ENCODE results near the gene SH3BP5L.
A peak's percentile ranks its signal among the peaks of the same experiment; 100 is the strongest.

The SH3BP5L gene

GRCh38 chr1:248825909-248826760 lies at the start of gene SH3BP5L:
TSS of gene SH3BP5L (minus strand) at chr1:248825915. CDS start at chr1:248824935, 980 bp downstream.
- Histone ChIP-seq H3K9ac (peak within 1 kb of the TSS; percentile 89 to 99 (median 95)), H3K4me1 (peaks cover 50 to 69% (median 53%) of the 10 kb centered on the region in 10 experiments), H3K36me3 (peaks cover 25 to 38% (median 36%) of the 10 kb centered on the region in 11 experiments), H3K27ac (peak within 1 kb of the TSS; percentile 93 to 100 (median 98)), H3K4me2 (peak within 1 kb of the TSS; percentile 96 to 100 (median 99)), H4K20me1 (peaks cover 0 to 42% (median 27%) of the 10 kb centered on the region in 11 experiments; a peak in 15 of 22 replicates), H3K9me3 (replicated peaks in 1 of 11) (peaks cover 0 to 6% (median 0%) of the 10 kb centered on the region in 11 experiments; a peak in 2 of 22 replicates), H3K4me3 (peak within 1 kb of the TSS; percentile 72 to 93 (median 89)), H3K27me3 (no peaks in the 10 kb centered on the region)
- no peak for TF ChIP-seq Cebpa-rat (IDR thresholded peaks at IDR 0.05)

- Histone ChIP-seq H4K20me1 (no peaks in the 10 kb centered on the region; a peak in 1 of 22 replicates), H3K27ac (peak overlapping the region in 9 of 11 experiments; percentile 67 to 84 (median 76); a peak in 16 of 22 replicates), H3K4me3 (peak overlapping the region; percentile 67 to 91 (median 74)), H3K9me3 (replicated peaks in 1 of 11) (no peaks in the 10 kb centered on the region), H3K36me3 (no peaks in the 10 kb centered on the region), H3K27me3 (no peaks in the 10 kb centered on the region), H3K4me1 (peaks cover 0 to 14% (median 9%) of the 10 kb centered on the region in 10 experiments; a peak in 16 of 20 replicates), H3K4me2 (peak overlapping the region; percentile 71 to 94 (median 83); a peak in 21 of 22 replicates), H3K9ac (peak overlapping the region; percentile 72 to 86 (median 81); a peak in 19 of 22 replicates)
- TF ChIP-seq Cebpa-rat (IDR thresholded peaks at IDR 0.05) = no peak
Observed at GRCh38 chr1:248873993-248874533, 48.3 kb upstream of the SH3BP5L start.

GRCh38 chr1:248873409-248873992 lies 47.8 kb upstream of the SH3BP5L start:
- H3K27ac ChIP-seq = peak overlapping the region; percentile 61 to 84 (median 74); a peak in 21 of 22 replicates
- peaks cover 0 to 14% (median 9%) of the 10 kb centered on the region in 10 experiments; a peak in 16 of 20 replicates for H3K4me1 ChIP-seq
- TF ChIP-seq Cebpa-rat (IDR thresholded peaks at IDR 0.05) = no peak
- H3K9me3 ChIP-seq (replicated peaks in 1 of 11) = no peaks in the 10 kb centered on the region
- peak overlapping the region; percentile 71 to 94 (median 83) for H3K4me2 ChIP-seq
- H3K4me3 ChIP-seq = peak overlapping the region; percentile 67 to 91 (median 74)
- no peaks in the 10 kb centered on the region for H3K36me3 ChIP-seq
- H4K20me1 ChIP-seq = no peaks in the 10 kb centered on the region; a peak in 1 of 22 replicates
- no peaks in the 10 kb centered on the region for H3K27me3 ChIP-seq
- peak overlapping the region; percentile 72 to 86 (median 81) for H3K9ac ChIP-seq

GRCh38 chr1:248872752-248873408 lies 47.2 kb upstream of the SH3BP5L start:
- Histone ChIP-seq H3K27ac (peak overlapping the region; percentile 61 to 84 (median 74); a peak in 21 of 22 replicates), H4K20me1 (no peaks in the 10 kb centered on the region; a peak in 1 of 22 replicates), H3K9ac (peak overlapping the region; percentile 72 to 86 (median 81)), H3K4me2 (peak overlapping the region; percentile 71 to 94 (median 83)), H3K36me3 (no peaks in the 10 kb centered on the region), H3K9me3 (replicated peaks in 1 of 11) (no peaks in the 10 kb centered on the region; a peak in 1 of 22 replicates), H3K4me3 (peak overlapping the region; percentile 67 to 91 (median 74)), H3K4me1 (peaks cover 0 to 14% (median 9%) of the 10 kb centered on the region in 10 experiments; a peak in 16 of 20 replicates), H3K27me3 (no peaks in the 10 kb centered on the region)
- no peak for TF ChIP-seq Cebpa-rat (IDR thresholded peaks at IDR 0.05)

- peak overlapping the region; percentile 71 to 94 (median 83); a peak in 21 of 22 replicates for H3K4me2 ChIP-seq
- H3K4me3 ChIP-seq = peak overlapping the region in 9 of 10 experiments; percentile 67 to 91 (median 74); a peak in 13 of 20 replicates
- no peaks in the 10 kb centered on the region; a peak in 1 of 22 replicates for H4K20me1 ChIP-seq
- no peaks in the 10 kb centered on the region; a peak in 1 of 22 replicates for H3K9me3 ChIP-seq (replicated peaks in 1 of 11)
- no peaks in the 10 kb centered on the region for H3K36me3 ChIP-seq
- no peaks in the 10 kb centered on the region for H3K27me3 ChIP-seq
- H3K27ac ChIP-seq = peak overlapping the region in 1 of 11 experiments; percentile 76; a peak in 1 of 22 replicates
- H3K9ac ChIP-seq = peak overlapping the region in 4 of 11 experiments; percentile 78 to 84 (median 81); a peak in 5 of 22 replicates
- TF ChIP-seq Cebpa-rat (IDR thresholded peaks at IDR 0.05) = no peak
- peaks cover 0 to 14% (median 9%) of the 10 kb centered on the region in 10 experiments; a peak in 16 of 20 replicates for H3K4me1 ChIP-seq
Observed at GRCh38 chr1:248871837-248872401, 46.2 kb upstream of the SH3BP5L start.

DNA sequence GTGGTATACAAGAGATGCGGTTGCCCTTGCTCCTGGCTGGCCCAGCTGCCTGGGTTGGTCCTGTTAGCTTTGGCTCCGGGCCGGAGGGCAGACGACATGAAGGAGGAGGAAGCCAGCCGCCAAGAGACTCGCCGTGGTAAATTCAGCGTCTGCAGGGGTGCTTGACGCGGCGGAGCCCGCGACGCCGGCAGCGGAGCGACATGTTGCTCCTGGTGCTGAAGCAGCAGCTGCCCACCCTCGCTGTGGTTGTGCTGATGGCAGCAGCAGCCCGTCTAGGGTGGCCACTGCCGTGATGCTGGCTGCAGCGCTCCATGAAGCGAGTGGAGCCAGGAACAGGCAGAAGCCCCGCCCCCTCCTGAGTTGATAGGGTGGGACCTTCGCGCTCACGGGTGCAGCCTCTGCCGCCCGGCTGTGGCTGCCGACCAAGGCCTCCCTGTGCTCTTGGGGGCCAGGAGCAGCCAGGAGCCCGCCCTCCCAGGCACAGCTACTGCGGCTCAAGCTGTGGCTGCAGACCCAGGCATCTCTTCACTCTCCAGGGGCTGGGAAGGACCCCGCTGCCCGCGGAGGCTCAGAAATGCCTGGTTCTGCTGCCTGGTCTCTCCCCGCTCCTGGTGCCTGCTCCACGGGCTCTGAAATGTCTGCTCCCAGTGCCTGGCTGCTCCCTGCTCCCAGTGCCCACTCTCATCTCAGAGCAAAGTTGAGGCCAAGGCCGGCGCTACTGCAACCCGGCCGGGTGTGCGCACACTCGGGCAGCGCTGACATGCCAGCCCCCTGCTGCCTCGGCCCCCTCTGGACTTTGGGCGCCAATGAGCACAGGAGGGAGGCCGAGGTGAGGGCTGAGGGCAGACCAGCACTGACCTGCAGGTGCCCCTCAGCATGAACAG lies 37.5 kb upstream of the SH3BP5L start:
- no peaks in the 10 kb centered on the region for H4K20me1 ChIP-seq
- H3K4me1 ChIP-seq = peaks cover 24 to 42% (median 35%) of the 10 kb centered on the region in 10 experiments
- peak overlapping the region; percentile 81 to 97 (median 89) for H3K4me2 ChIP-seq
- H3K9me3 ChIP-seq (replicated peaks in 1 of 11) = no peaks in the 10 kb centered on the region; a peak in 1 of 22 replicates
- H3K27ac ChIP-seq = peak overlapping the region in 8 of 11 experiments; percentile 20 to 65 (median 55); a peak in 15 of 22 replicates
- H3K36me3 ChIP-seq = no peaks in the 10 kb centered on the region
- TF ChIP-seq Cebpa-rat (IDR thresholded peaks at IDR 0.05) = no peak
- H3K9ac ChIP-seq = peak overlapping the region; percentile 59 to 77 (median 69)
- no peaks in the 10 kb centered on the region for H3K27me3 ChIP-seq
- peak overlapping the region; percentile 56 to 74 (median 66) for H3K4me3 ChIP-seq

- Histone ChIP-seq H3K27me3 (no peaks in the 10 kb centered on the region), H3K4me3 (peak overlapping the region; percentile 56 to 74 (median 66)), H3K36me3 (no peaks in the 10 kb centered on the region), H3K9me3 (replicated peaks in 1 of 11) (no peaks in the 10 kb centered on the region; a peak in 1 of 22 replicates), H3K9ac (peak overlapping the region; percentile 59 to 77 (median 69)), H3K4me1 (peaks cover 29 to 48% (median 41%) of the 10 kb centered on the region in 10 experiments), H4K20me1 (no peaks in the 10 kb centered on the region), H3K27ac (peak overlapping the region in 8 of 11 experiments; percentile 20 to 65 (median 55); a peak in 13 of 22 replicates), H3K4me2 (peak overlapping the region; percentile 81 to 97 (median 89))
- TF ChIP-seq Cebpa-rat (IDR thresholded peaks at IDR 0.05) = no peak
Observed at GRCh38 chr1:248862695-248862997, 36.9 kb upstream of the SH3BP5L start.

Measured in BLaER1 treated with 17β-estradiol and CSF1 and Interleukin-3, amounts not matched to agents 10 nM and 100 nM (cell line).